GM19099 (cell line): ENCODE measurements around the gene SNRNP70.

Experiments
- POLR2A ChIP-seq: IDR thresholded peaks from 3 replicates; pipeline ENCODE4 v1.6.1; 2011; ENCODE audit warnings: low read depth; ENCODE audit not compliant: insufficient read length; ENCODE audit errors: extremely low read depth

Gene SNRNP70

GRCh38 chr19:49149652-49150105, 64.4 kb downstream of the SNRNP70 start:
- no peak for TF ChIP-seq POLR2A

- no peak for TF ChIP-seq POLR2A
These were observed 65.1 kb downstream of the SNRNP70 start for GRCh38 chr19:49150106-49150943.

DNA sequence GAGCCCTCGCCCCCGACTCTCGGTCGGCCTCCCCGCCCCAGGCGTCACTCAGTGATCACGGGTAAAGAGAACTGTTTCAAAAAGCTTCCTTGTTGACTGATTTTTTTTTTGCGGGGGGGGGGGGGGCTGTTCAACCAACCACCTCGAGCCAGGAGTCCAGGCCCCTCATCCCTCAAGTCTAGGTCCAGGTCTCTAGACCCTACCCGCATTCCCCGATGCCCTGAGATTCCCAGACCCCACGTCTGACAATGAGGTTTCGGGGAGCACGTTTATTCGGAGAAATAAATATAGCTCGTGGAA, 65.6 kb downstream of the SNRNP70 start:
- no peak for TF ChIP-seq POLR2A

GRCh38 chr19:49151267-49152118, 66.2 kb downstream of the SNRNP70 start:
- no peak for TF ChIP-seq POLR2A

- no peak for TF ChIP-seq POLR2A
These were observed 66.9 kb downstream of the SNRNP70 start for GRCh38 chr19:49152119-49152550.

DNA sequence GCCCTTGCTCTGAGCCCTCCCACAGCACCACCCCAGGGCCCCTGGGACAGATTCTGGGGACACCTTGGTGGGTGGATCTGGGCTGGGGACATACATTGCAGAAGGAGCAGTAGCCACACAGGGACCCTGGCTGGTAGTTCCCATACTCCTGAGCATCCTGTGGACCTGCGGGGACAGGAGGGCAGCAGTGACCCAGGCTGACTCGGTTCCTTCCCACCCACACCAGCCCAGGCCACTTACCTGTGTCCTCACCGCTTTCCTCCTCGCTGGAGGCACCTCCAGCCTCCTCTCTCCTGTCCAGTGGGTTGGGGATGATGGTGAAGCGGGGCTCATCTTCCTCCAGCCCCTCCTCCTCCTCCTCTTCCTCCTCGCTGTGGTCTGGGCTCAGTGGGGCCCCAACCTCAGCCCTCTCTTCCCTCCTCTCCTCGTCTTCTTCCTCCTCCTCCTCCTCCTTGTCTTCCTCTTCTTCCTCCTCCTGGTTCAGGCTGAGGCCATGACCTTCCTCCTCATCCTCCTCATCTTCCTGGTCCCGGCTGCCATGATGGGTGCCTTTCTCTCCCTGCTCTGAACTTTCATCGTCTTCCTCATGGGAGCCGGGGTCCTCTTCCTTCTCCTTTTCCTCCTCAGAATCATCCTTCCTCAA, 68.0 kb downstream of the SNRNP70 start:
- TF ChIP-seq POLR2A, result no peak

DNA sequence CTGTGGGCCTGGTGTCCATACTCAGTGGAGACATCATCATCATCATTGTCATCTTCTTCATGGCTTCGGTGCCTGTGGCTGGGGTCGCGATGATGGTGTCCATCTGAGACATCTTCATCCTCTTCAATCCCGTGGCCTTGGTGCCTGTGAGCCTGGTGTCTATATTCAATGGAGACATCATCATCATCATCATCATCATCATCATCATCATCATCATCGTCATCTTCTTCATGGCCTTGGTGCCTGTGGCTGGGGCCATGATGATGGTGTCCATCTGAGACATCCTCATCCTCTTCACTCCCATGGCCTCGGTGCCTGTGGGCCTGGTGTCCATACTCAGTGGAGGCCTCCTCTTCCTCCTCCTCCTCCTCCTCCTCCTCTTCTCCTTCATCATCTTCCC, 69.0 kb downstream of the SNRNP70 start:
- no peak for TF ChIP-seq POLR2A

DNA sequence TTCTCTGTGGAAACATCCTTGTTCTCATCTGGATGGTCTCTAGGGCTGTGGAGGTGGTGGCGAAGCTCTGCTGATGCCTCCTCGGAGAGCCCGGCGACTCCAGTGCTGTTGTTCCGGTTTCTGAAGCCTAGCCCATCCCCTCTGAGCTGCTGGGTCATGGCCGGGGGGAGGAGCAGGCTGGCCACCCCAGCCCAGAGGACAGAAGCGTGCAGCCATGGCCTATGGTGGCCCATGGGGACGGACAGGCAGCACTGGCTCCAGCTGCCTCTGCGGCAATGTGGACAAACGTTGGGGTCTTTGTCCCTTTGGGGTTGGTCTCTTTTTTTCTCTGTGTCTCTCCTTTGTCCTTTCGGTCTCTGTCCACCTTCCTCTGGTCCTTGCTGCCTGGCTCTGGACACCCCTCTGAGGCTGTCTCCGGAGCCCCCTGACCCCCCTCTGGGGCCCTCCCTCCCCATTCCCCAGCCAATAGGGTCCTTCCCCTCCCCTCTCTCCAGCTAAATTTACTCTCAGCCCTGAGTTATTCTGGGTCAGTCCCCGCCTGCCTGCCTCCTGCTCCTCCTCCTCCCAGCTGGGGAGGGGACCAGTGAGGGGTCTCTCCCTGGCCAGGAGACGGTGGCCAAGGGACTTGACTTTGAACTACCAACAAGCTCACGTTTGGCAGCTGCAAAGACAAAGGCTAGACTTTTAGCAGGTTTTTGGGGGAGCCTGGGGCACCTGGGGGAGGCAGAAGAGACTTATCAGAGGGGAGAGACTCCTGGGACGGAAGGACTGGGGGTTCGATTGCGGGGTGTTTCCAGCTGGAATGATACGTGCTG, 70.0 kb downstream of the SNRNP70 start, which contains the start of gene HRC:
TSS of gene HRC (minus strand) at position 392 of the 815 bp plus-strand sequence. CDS start at position 233, 159 bp downstream.
- TF ChIP-seq POLR2A, result no peak

DNA sequence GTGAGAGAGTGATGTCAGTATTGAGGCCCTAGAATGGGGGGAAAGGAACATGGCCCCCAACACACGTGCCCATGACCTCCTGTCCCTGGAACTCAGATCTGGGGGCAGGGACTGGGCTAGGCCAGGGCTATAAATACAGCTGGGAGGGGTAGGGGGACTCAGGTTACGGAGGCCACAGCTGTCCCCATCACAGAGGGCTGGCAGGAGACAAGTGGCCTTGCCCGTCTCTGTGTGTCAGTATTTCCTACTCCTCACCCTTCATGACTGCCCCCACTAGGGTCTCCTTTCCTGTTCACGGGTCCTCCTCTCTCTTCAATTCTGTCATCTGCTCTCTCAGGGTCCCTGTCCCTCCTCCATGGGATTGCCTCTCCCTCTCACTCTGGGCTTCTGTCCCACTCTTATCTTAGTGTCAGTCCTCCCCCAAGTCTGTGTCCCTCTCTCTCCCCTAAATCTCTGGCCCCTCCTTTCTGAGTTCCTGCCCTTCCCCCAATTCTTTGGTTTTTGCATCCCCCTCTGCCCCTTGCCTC, 70.6 kb downstream of the SNRNP70 start:
- no peak for TF ChIP-seq POLR2A

DNA sequence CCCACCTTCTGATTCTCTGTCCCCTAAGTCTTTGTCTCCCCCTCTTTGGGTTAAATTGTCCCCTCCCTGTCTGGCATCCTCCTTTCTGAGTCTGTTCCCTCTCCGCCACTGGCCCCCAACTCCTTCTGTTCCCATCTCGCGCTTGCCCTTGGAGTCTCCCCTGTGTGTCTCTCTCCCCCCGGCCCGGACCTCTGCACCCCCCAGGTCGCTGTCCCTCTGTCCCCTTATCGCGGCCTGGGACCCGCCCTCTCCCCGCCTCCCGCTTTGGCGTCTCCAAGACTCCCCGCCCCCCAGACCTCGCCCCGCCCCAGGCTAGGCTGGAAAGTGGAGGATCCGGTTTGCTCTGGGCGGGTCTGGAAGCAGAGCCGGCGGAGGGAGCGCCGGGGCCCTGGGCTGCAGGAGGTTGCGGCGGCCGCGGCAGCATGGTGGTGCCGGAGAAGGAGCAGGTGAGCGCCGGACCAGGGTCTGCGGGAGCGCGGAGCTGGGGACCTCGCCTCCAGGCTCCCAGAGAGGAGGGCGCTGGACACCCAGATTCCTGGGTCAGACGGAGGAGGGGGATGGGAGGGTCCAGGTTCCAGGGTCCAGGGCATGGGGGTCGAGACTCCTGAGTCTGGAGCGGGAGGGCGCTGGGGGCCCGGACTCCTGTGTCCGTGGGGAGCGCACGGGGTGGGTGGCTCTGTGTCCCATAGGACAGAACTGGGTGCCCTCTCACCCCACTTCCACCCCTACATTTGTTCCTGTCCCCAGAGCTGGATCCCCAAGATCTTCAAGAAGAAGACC, 72.4 kb downstream of the SNRNP70 start, which contains the start of gene TRPM4:
TSS of gene TRPM4 (plus strand) at position 348 of the 780 bp plus-strand sequence. CDS start at position 423, 75 bp downstream.
- no peak for TF ChIP-seq POLR2A
